KMS-11 (cell line): ENCODE measurements around the gene ANKRD6.

Experiments used
- H2AFZ ChIP-seq: fragments of 200-600 bp; sonication (generic); 2 replicates; pipeline ENCODE4 v1.6.1; 2016; ENCODE audit warnings: antibody characterized with exemption, mixed run types, low read depth
- H3K27ac ChIP-seq: fragments of 200-600 bp; sonication (generic); 2 replicates; pipeline ENCODE4 v1.6.1; 2016; ENCODE audit warnings: mild to moderate bottlenecking, mixed run types
- H3K27me3 ChIP-seq: fragments of 200-600 bp; sonication (generic); 2 replicates; pipeline ENCODE4 v1.6.1; 2017; ENCODE audit warnings: mild to moderate bottlenecking, low read depth, mixed run types, moderate library complexity; ENCODE audit not compliant: insufficient read depth
- H3K36me3 ChIP-seq: fragments of 200-600 bp; sonication (generic); 2 replicates; pipeline ENCODE4 v1.6.1; 2017; ENCODE audit warnings: mild to moderate bottlenecking, mixed run types; ENCODE audit not compliant: insufficient read depth
- H3K4me1 ChIP-seq: fragments of 200-600 bp; sonication (generic); 2 replicates; pipeline ENCODE4 v1.6.1; 2016; ENCODE audit warnings: mild to moderate bottlenecking, low read depth, mixed run types; ENCODE audit not compliant: poor library complexity, severe bottlenecking
- H3K4me2 ChIP-seq: fragments of 200-600 bp; sonication (generic); 2 replicates; pipeline ENCODE4 v1.7.0; 2016; ENCODE audit warnings: mild to moderate bottlenecking, mixed run types
- H3K4me3 ChIP-seq: fragments of 200-600 bp; sonication (generic); IDR thresholded peaks from 2 replicates; pipeline ENCODE4 v1.6.1; 2017; ENCODE audit warnings: low read depth, low read length, mixed read lengths; ENCODE audit not compliant: insufficient read depth
- H3K79me2 ChIP-seq: fragments of 200-600 bp; sonication (generic); 2 replicates; pipeline ENCODE4 v1.6.1; 2016; ENCODE audit warnings: low read depth, mixed run types; ENCODE audit not compliant: insufficient read depth
- H3K9ac ChIP-seq: fragments of 200-600 bp; sonication (generic); 2 replicates; pipeline ENCODE4 v1.6.1; 2016; ENCODE audit warnings: mild to moderate bottlenecking, mixed run types
- H4K20me1 ChIP-seq: fragments of 200-600 bp; sonication (generic); 2 replicates; pipeline ENCODE4 v1.6.1; 2016; ENCODE audit warnings: mild to moderate bottlenecking, mixed run types; ENCODE audit not compliant: insufficient read depth
- TF ChIP-seq, protein P1 (sequence below): fragments of 200-600 bp; sonication (generic); conservative IDR thresholded peaks from 2 replicates; pipeline ENCODE4 v1.6.1; 2017; ENCODE audit warnings: low read depth, mild to moderate bottlenecking, antibody characterized with exemption, low read length, moderate library complexity, mixed read lengths

The ANKRD6 gene

DNA sequence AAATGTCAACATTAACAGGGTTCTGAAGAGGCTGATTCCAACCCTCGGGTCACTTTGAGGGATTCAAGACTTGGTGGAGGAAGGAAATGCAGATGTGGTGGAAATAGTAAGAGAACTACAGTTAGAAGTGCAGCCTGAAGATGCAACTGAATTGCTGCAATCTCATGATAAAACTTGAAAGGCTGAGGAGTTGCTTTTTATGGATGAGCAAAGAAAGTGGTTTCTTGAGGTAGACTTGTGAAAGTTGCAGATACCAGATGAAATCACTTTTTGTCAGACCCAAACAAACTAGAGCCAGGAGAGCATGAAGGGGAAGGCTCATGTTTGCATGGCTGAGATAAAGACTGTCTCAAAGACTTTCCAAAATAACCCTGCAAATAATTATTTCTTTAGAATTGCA, 16.2 kb downstream of the ANKRD6 start:
- Histone ChIP-seq H3K27me3 (no peaks in the 10 kb centered on the region), H3K4me3 (no peak overlapping the region), H3K4me1 (no peaks in the 10 kb centered on the region), H3K9ac (no peak overlapping the region), H3K36me3 (no peaks in the 10 kb centered on the region), H3K27ac (no peak overlapping the region), H3K79me2 (no peaks in the 10 kb centered on the region), H4K20me1 (no peaks in the 10 kb centered on the region), H2AFZ (no peak overlapping the region), H3K4me2 (no peak overlapping the region)
- TF ChIP-seq, protein P1, sequence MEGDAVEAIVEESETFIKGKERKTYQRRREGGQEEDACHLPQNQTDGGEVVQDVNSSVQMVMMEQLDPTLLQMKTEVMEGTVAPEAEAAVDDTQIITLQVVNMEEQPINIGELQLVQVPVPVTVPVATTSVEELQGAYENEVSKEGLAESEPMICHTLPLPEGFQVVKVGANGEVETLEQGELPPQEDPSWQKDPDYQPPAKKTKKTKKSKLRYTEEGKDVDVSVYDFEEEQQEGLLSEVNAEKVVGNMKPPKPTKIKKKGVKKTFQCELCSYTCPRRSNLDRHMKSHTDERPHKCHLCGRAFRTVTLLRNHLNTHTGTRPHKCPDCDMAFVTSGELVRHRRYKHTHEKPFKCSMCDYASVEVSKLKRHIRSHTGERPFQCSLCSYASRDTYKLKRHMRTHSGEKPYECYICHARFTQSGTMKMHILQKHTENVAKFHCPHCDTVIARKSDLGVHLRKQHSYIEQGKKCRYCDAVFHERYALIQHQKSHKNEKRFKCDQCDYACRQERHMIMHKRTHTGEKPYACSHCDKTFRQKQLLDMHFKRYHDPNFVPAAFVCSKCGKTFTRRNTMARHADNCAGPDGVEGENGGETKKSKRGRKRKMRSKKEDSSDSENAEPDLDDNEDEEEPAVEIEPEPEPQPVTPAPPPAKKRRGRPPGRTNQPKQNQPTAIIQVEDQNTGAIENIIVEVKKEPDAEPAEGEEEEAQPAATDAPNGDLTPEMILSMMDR = no peak

DNA sequence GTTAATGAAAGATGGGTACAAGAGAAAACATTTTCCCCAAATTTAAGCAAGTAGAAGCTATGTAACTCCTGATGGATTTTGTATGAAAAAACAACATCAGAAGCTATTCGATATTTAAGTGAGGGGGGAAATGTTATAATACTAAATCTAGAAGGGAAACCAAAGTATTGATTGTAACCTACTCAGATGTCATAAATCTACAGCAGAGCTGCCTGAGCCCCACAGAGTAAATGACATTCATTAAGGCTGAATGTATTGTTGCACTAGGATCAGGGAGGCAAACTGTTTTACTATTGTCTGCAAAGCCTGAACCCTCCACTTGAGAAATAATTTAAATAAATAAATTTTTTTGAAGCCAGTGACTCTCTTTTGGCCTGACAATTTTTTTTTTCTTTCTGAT, 19.3 kb downstream of the ANKRD6 start:
- H3K36me3 ChIP-seq = no peaks in the 10 kb centered on the region
- no peaks in the 10 kb centered on the region for H3K27me3 ChIP-seq
- no peak overlapping the region for H3K27ac ChIP-seq
- no peaks in the 10 kb centered on the region for H3K79me2 ChIP-seq
- H3K4me2 ChIP-seq = no peak overlapping the region
- TF ChIP-seq, protein P1 = no peak
- H2AFZ ChIP-seq = no peak overlapping the region
- no peaks in the 10 kb centered on the region for H4K20me1 ChIP-seq
- H3K4me1 ChIP-seq = no peaks in the 10 kb centered on the region
- no peak overlapping the region for H3K4me3 ChIP-seq
- H3K9ac ChIP-seq = no peak overlapping the region

DNA sequence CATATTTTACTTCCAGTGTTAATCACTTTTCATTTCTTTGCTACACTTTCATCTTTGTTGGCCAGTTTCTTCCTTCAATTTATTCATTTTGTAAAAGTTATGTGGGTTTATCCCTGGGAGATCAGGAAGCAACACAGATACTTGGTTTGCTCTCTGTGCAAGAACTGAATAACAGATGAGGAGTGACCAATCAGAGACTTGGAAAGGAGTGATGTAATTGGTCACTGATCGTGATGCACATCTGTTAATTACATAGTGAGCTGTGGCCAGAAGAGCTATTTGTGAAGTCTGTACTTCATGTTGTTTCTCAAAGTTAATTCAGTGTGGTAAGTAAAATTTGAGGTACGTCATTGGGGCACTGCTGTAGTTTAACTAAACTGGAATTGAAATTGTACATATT, 21.3 kb downstream of the ANKRD6 start:
- Histone ChIP-seq H3K4me3 (no peak overlapping the region), H3K9ac (no peak overlapping the region), H4K20me1 (no peaks in the 10 kb centered on the region), H3K27me3 (no peaks in the 10 kb centered on the region), H3K36me3 (no peaks in the 10 kb centered on the region), H2AFZ (no peak overlapping the region), H3K4me2 (no peak overlapping the region), H3K4me1 (no peaks in the 10 kb centered on the region), H3K27ac (no peak overlapping the region), H3K79me2 (no peaks in the 10 kb centered on the region)
- TF ChIP-seq, protein P1 = no peak

DNA sequence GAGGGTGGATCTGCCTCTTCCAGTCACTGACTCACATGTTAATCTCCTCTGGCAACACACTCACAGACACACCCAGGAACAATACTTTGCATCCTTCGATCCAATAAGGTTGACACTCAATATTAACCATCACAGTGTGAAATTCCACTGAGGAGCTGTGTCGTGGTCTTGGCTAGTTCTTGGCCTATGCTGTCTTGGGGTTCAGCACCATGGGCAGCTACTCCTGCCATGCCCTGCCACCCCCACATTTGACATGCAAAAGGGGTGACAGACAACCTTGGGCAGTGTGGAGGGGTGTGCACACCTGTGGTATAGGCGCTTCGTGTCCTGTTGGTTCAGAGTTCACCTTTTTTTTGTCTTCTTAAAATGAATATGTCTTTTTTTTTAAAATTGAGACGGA, 25.8 kb downstream of the ANKRD6 start:
- no peaks in the 10 kb centered on the region for H3K4me1 ChIP-seq
- no peak overlapping the region for H3K27ac ChIP-seq
- no peaks in the 10 kb centered on the region for H3K27me3 ChIP-seq
- H3K4me3 ChIP-seq = no peak overlapping the region
- H3K36me3 ChIP-seq = no peaks in the 10 kb centered on the region
- H2AFZ ChIP-seq = no peak overlapping the region
- TF ChIP-seq, protein P1 = no peak
- H3K79me2 ChIP-seq = no peaks in the 10 kb centered on the region
- no peak overlapping the region for H3K9ac ChIP-seq
- H3K4me2 ChIP-seq = no peak overlapping the region
- H4K20me1 ChIP-seq = no peaks in the 10 kb centered on the region

DNA sequence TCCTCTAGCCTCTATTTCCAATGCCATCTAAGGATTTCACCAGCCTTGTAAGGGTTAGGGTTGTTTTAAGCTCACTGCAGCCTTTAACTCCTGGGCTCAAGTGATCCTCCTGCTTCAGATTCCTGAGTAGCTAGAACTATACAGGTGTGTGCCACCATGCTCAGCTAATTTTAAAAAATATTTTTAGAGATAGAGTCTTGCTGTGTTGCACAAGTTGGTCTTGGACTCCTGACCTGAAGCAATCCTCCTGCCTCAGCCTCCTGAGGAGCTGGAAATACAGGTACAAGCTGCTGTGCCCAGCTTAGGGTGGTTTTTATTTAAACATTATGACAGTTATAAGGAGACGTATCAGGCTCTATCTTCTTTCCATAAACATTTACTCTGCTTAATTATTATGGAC, 26.5 kb downstream of the ANKRD6 start:
- Histone ChIP-seq H3K79me2 (no peaks in the 10 kb centered on the region), H3K4me2 (no peak overlapping the region), H3K36me3 (no peaks in the 10 kb centered on the region), H3K27ac (no peak overlapping the region), H3K4me3 (no peak overlapping the region), H3K4me1 (no peaks in the 10 kb centered on the region), H4K20me1 (no peaks in the 10 kb centered on the region), H2AFZ (no peak overlapping the region), H3K27me3 (no peaks in the 10 kb centered on the region), H3K9ac (no peak overlapping the region)
- TF ChIP-seq, protein P1 = no peak
